Lower leg skin (tissue), 3 donors: ENCODE results near the gene SMAD6.

Source experiments
- CTCF ChIP-seq, 3 donors: fragments of 450-650 bp; IDR thresholded peaks; one replicate each; pipeline ENCODE4 v1.5.1; 2016; ENCODE audit warnings: antibody characterized with exemption in 3 of 3, mild to moderate bottlenecking in 3 of 3, moderate library complexity in 2 of 3
- POLR2A ChIP-seq, 2 donors: fragments of 450-650 bp; IDR thresholded peaks; one replicate each; pipeline ENCODE4 v1.6.1; 2016 to 2017; ENCODE audit warnings: antibody characterized with exemption in 2 of 2, mild to moderate bottlenecking in 1 of 2, moderate library complexity in 1 of 2

GRCh38 chr15:66825731-66826130, 123.7 kb downstream of the SMAD6 start:
- no peak for TF ChIP-seq CTCF (IDR thresholded peaks at IDR 0.05)
- TF ChIP-seq POLR2A (IDR thresholded peaks at IDR 0.05), result no peak
